Activated CD8-positive, alpha-beta T cell treated with anti-CD3 and anti-CD28 coated beads, Interleukin-2, amount 10 ng/mL, durations not matched to agents 7 days and 5 days (primary cell): ENCODE results near the gene ORAI1. TPM values are rescaled to one million over a fixed set of nuclear protein-coding genes. Genes with fewer than 3 reads are reported as not detected.
"Not testable (repeated sequence)": the region's sequence is repeated elsewhere in the genome, so short reads cannot be mapped to it uniquely, and the experiment has no call there.

Experiments
- ATAC-seq: fragments of 150-1000 bp; cut with Tn5 transposase; one replicate; pipeline ENCODE4 v1.10.0; 2021; ENCODE audit warnings: moderate library complexity
- CTCF ChIA-PET: fragments of 350-600 bp; sonication (Branson Sonifier 250); formaldehyde crosslinking; loops from one replicate; lab custom pipeline; 2021; ENCODE audit warnings: antibody characterized with exemption; lab: Charles Lee
- POLR2A ChIA-PET: fragments of 350-600 bp; sonication (Branson Sonifier 250); formaldehyde crosslinking; loops from one replicate; lab custom pipeline; 2021; ENCODE audit warnings: antibody characterized with exemption; lab: Charles Lee
- DNase-seq: peaks from one replicate; pipeline ENCODE4 v3.0.0-alpha.2; 2020
- H3K27ac Mint-ChIP-seq: one replicate; pipeline ENCODE4 v1.8.0; 2021; ENCODE audit warnings: mild to moderate bottlenecking, mixed read lengths
- H3K27me3 Mint-ChIP-seq: one replicate; pipeline ENCODE4 v1.8.0; 2021; ENCODE audit warnings: low read depth, mixed read lengths
- H3K36me3 Mint-ChIP-seq: one replicate; pipeline ENCODE4 v1.8.0; 2021; ENCODE audit warnings: low read depth, mixed read lengths
- H3K4me1 Mint-ChIP-seq: one replicate; pipeline ENCODE4 v1.8.0; 2021; ENCODE audit warnings: low read depth, mixed read lengths
- H3K4me3 Mint-ChIP-seq: one replicate; pipeline ENCODE4 v1.8.0; 2021; ENCODE audit warnings: mild to moderate bottlenecking, mixed read lengths
- H3K9me3 Mint-ChIP-seq: one replicate; pipeline ENCODE4 v1.8.0; 2022; ENCODE audit warnings: mixed read lengths; ENCODE audit not compliant: insufficient read depth
- total RNA-seq, 2 experiments: library from RNA; stranded (reverse); gene quantifications; one replicate each; pipeline ENCODE4 v1.2.3, GENCODE V29; 2021

Gene ORAI1
- total RNA-seq, 2 experiments from 2014 or later: 67.4 to 69.6 TPM

DNA sequence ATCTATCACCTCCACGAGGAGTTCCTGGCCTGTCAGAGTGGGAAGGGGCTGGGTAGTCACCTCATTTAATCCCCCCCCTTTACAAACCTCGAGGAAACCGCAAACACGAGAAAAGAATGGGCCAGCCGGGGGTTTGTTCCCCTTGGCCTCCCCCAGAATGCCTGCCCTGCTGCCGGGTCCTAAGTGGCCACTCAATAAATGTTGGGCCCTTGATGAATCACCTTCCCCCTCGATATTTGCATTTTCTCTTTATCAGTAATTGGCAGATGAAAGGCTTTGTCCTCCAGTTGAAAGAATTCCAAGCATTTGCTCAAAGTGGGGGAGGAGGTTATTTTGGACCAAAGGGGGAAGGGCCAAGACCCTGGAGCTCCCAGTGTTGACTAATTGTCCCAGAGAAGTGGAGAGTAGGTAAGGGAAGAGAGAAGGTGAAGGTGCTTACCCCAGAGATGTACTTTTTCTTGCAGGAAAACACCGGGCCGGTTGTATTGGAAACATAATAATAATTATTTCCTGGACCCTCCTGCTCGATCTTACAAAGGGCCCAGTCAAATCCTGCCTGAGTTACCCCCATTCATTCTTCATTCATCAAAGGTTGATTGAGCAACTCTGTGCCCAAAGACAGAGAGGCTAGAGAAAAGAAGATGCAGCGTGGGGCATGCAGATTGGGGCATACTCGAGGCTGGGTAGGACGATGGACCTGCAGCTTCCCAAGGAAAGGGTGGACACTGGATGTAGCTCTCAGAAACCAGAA, 43.6 kb upstream of the ORAI1 start:
- no peak for DNase-seq
- no peak for ATAC-seq
- Mint-ChIP-seq H3K4me3 (peak overlapping the region; percentile 34), H3K36me3 (peaks cover 2% of the 10 kb centered on the region), H3K9me3 (no peaks in the 10 kb centered on the region), H3K27ac (no peak overlapping the region), H3K27me3 (no peaks in the 10 kb centered on the region), H3K4me1 (peaks cover 37% of the 10 kb centered on the region)
- CTCF ChIA-PET: interaction anchor here (6.7 kb wide), 1 partner anchor 43 kb away, joined by 57 read pairs; the partner anchor contains the start of gene ORAI1
- POLR2A ChIA-PET: interaction anchor here (0.7 to 1.6 kb wide), 2 partner anchors 46 to 81 kb away, joined by 3 read pairs; no protein-coding TSS in a partner anchor

DNA sequence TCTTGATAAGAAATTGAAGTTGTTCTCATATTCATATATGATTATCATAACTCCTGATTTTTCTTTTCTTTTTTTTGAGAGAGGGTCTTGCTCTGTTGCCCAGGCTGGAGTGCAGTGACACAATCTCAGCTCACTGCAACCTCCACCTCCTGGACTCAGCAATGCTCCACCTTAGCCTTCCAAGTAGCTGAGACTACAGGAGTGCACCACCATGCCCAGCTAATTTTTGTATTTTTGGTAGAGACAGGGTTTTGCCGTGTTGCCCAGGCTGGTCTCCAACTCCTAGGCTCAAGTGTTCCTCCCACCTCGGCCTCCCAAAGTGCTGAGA, 43.0 kb upstream of the ORAI1 start:
- not testable (repeated sequence) for H3K4me3 Mint-ChIP-seq, H3K36me3 Mint-ChIP-seq, ATAC-seq, DNase-seq, H3K9me3 Mint-ChIP-seq, H3K27ac Mint-ChIP-seq, H3K27me3 Mint-ChIP-seq
- CTCF ChIA-PET: interaction anchor here (0.9 kb wide), 1 partner anchor 42 kb away, joined by 3 read pairs; no protein-coding TSS in a partner anchor
- peaks cover 38% of the 10 kb centered on the region for H3K4me1 Mint-ChIP-seq
- POLR2A ChIA-PET: interaction anchor here (1.6 kb wide), 1 partner anchor 47 kb away, joined by 3 read pairs; no protein-coding TSS in a partner anchor

DNA sequence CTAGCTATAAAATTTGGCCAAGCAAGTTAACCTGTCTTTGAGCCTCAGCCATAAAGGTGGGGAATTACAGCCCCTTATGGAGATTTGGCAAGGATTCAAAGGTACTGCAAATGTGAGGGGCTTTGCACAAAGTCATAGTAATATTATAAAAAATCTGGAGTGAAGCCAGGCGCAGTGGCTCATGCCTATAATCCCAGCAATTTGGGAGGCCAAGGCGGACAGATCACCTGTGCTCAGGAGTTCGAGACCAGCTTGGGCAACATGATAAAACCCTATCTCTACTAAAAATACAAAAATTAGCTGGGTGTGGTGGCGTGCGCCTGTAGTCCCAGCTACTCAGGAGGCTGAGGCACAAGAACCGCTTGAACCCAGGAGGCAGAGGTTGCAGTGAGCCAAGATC, 41.4 kb upstream of the ORAI1 start:
- peaks cover 40% of the 10 kb centered on the region for H3K4me1 Mint-ChIP-seq
- H3K36me3 Mint-ChIP-seq, H3K27ac Mint-ChIP-seq, ATAC-seq, POLR2A ChIA-PET, H3K4me3 Mint-ChIP-seq, DNase-seq, H3K9me3 Mint-ChIP-seq, H3K27me3 Mint-ChIP-seq: not testable (repeated sequence)
- CTCF ChIA-PET: interaction anchor here (1.2 to 2.3 kb wide), 2 partner anchors 15 to 33 kb away, joined by 3 to 6 read pairs; no protein-coding TSS in a partner anchor

DNA sequence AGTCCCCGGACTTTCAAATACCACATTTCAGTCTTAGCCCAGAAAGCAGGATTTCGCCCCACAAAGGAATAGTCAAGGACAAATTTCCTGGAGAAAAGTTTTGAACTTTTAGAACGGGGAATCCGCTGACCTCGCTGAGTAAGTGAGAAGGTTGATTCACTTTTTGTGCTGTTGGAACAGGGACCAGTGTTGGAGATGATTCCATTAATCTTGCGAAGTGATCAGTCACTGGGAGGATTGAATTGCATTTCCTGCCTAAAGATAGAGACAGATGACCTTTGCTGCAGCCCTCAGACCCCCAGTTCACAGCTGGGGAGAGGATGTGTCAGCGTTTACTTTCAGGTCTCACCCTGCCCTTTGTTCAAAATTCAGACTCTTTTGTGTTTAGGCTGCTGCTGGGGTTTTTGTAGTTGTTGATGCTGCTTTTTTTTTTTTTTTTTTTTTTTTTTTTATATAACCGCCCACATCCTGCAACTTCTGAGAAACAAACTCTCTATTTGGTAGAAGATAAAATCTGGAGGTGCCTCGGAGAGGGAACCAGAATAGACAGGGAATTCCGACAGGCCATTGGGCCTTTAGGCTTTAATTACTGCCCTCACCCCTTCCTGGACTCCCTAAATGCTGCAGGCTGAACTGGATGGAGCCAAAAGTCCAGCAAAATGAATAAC, 35.7 kb upstream of the ORAI1 start:
- Mint-ChIP-seq H3K27me3 (no peaks in the 10 kb centered on the region), H3K4me3 (peak overlapping the region; percentile 75), H3K9me3 (no peaks in the 10 kb centered on the region), H3K4me1 (peaks cover 40% of the 10 kb centered on the region), H3K36me3 (peaks cover 7% of the 10 kb centered on the region), H3K27ac (peak overlapping the region; percentile 98)
- ChIA-PET POLR2A (interaction anchor here (0.6 to 3.7 kb wide), 9 partner anchors 11 to 230 kb away, joined by 3 to 35 read pairs (median 5); partner anchors contain the start of genes KDM2B and ORAI1), CTCF (interaction anchor here (0.8 to 2.0 kb wide), 7 partner anchors 9 to 60 kb away, joined by 3 to 8 read pairs (median 5); partner anchors contain the start of genes KDM2B and ORAI1)
- ATAC-seq (peak; percentile 82), DNase-seq (peak; percentile 77)

DNA sequence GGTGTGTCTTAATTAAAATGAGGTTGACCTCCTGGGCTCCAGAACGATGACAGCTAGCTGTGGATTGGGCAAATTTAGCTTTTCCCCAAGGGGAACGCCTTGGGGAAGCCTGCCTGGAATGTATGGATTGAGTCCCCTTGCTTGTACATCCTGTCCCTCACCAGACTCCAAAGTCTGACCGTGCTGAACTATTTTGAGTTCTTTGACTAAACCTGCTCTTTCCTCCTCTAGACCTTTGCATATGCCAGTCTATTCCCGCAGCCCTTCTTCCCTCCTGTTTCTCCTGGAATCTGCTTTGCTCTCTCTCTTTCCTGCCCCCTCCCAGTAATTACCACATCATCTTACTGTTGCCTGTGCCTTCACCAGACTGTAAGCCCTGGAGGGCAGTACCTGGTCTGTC, 34.0 kb upstream of the ORAI1 start:
- H3K27ac Mint-ChIP-seq: peak overlapping the region; percentile 74
- peaks cover 10% of the 10 kb centered on the region for H3K36me3 Mint-ChIP-seq
- ATAC-seq (no peak), DNase-seq (no peak)
- peaks cover 36% of the 10 kb centered on the region for H3K4me1 Mint-ChIP-seq
- H3K27me3 Mint-ChIP-seq: no peaks in the 10 kb centered on the region
- no peak overlapping the region for H3K4me3 Mint-ChIP-seq
- ChIA-PET CTCF (interaction anchor here (1.8 to 2.0 kb wide), 3 partner anchors 33 to 62 kb away, joined by 4 to 8 read pairs (median 7); no protein-coding TSS in a partner anchor), POLR2A (interaction anchor here (2.8 to 3.7 kb wide), 2 partner anchors 12 to 35 kb away, joined by 18 to 35 read pairs; partner anchors contain the start of genes KDM2B and ORAI1)
- no peaks in the 10 kb centered on the region for H3K9me3 Mint-ChIP-seq

DNA sequence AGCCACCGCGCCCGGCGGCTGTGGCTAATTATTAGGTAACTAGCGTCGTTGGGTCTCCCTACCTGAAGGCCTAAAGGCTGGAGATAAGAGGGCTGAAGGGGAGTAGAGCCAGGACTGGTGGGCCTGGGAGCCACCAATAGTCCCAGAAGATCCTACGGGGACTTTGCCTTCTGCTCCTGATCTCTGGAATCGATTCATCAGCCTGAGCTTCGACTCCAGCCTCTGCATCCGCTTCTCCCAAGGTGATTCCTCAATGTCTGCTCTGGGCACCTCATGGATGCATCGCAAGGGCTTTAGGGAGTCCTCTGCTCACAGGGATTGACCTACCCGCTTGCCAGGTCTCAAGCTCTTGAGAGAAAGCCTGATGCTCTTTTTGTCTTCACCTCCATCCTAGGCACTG, 30.8 kb upstream of the ORAI1 start:
- H3K9me3 Mint-ChIP-seq: no peaks in the 10 kb centered on the region
- no peak for DNase-seq
- no peak overlapping the region for H3K4me3 Mint-ChIP-seq
- ATAC-seq: no peak
- CTCF ChIA-PET: interaction anchor here (1.3 kb wide), 1 partner anchor 43 kb away, joined by 3 read pairs; no protein-coding TSS in a partner anchor
- peaks cover 27% of the 10 kb centered on the region for H3K4me1 Mint-ChIP-seq
- no peak overlapping the region for H3K27ac Mint-ChIP-seq
- peaks cover 10% of the 10 kb centered on the region for H3K36me3 Mint-ChIP-seq
- H3K27me3 Mint-ChIP-seq: no peaks in the 10 kb centered on the region
- POLR2A ChIA-PET: interaction anchor here (1.6 kb wide), 1 partner anchor 31 kb away, joined by 4 read pairs; the partner anchor contains the start of gene ORAI1

DNA sequence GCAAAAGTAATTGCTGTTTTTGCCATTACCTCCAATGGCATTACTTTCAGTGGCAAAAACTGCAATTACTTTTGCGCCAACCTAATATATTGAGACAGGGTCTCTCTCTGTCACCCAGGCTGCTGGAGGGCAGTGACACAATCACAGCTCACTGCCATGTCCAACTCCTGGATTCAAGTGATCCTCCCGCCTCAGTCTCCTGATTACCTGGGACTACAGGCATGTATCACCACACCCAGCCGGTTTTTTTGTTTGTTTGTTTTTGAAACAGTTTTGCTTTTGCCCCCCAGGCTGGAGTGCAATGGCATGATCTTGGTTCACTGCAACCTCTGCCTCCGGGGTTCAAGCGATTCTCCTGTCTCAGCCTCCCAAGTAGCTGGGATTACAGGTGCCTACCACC, 29.8 kb upstream of the ORAI1 start:
- Mint-ChIP-seq H3K27ac (no peak overlapping the region), H3K4me3 (no peak overlapping the region), H3K36me3 (peaks cover 10% of the 10 kb centered on the region), H3K9me3 (no peaks in the 10 kb centered on the region), H3K27me3 (no peaks in the 10 kb centered on the region), H3K4me1 (peaks cover 17% of the 10 kb centered on the region)
- ChIA-PET CTCF (no interaction called here), POLR2A (no interaction called here)
- ATAC-seq (no peak), DNase-seq (no peak)

DNA sequence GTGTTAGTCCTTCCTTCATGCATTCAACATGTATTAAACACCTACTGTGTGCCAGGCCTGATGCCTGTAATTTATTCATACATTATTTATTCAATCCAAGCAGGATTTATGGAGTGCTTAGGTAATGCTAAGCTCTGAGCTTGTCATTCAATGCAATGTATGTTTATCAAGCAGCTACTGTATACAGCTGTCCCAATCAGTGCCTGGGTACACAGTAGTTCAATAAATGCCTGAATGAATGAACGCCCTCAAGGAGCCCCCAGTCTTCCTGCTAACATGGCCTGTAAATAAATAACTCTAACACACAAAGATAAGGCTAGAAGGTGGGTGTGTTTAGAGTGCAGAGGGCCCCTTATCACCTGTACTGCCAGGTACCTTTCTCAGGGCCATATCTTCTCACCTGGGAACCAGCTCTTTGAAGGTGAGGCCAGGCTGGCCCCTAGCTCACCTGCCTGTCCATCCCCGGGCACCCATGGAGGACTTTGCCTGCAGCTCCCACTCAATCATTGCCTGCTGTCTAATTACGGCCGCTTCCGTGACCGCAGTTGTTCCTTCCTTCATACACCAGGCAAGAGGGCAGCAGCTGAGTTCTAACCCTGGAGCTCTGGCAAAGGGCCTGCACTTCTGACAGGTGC, 25.5 kb upstream of the ORAI1 start:
- H3K27me3 Mint-ChIP-seq: no peaks in the 10 kb centered on the region
- no peaks in the 10 kb centered on the region for H3K9me3 Mint-ChIP-seq
- no peak overlapping the region for H3K4me3 Mint-ChIP-seq
- no peak overlapping the region for H3K27ac Mint-ChIP-seq
- peaks cover 4% of the 10 kb centered on the region for H3K4me1 Mint-ChIP-seq
- ChIA-PET CTCF (interaction anchor here (2.2 kb wide), 1 partner anchor 26 kb away, joined by 6 read pairs; the partner anchor contains the start of gene ORAI1), POLR2A (no interaction called here)
- DNase-seq: no peak
- H3K36me3 Mint-ChIP-seq: peaks cover 2% of the 10 kb centered on the region
- no peak for ATAC-seq

DNA sequence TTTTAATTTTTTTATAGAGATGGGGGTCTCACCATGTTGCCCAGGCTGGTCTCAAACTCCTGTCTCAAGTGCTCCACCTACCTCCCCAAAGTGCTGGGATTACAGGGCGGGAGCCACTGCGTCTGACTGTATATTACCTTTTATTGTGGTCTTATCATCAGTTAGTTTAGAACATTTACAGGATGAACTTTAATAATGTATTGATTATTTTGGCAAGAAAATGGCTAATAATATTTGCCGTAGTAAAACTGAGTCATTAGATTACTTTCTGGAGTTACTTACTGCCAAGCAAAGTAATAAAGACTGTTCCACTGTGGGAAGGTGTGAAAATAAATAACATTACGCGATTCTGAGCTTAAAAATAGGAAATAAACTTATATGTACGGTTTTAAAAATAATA, 23.6 kb upstream of the ORAI1 start:
- ChIA-PET POLR2A (interaction anchor here (1.4 to 1.6 kb wide), 2 partner anchors 8 to 23 kb away, joined by 3 to 6 read pairs; partner anchors contain the start of gene KDM2B), CTCF (interaction anchor here (1.1 to 2.2 kb wide), 2 partner anchors 8 to 24 kb away, joined by 5 to 6 read pairs; partner anchors contain the start of gene ORAI1)
- no peaks in the 10 kb centered on the region for H3K36me3 Mint-ChIP-seq
- H3K4me3 Mint-ChIP-seq: no peak overlapping the region
- no peak for ATAC-seq
- H3K4me1 Mint-ChIP-seq: peaks cover 4% of the 10 kb centered on the region
- no peak for DNase-seq
- H3K27ac Mint-ChIP-seq: no peak overlapping the region
- no peaks in the 10 kb centered on the region for H3K27me3 Mint-ChIP-seq
- H3K9me3 Mint-ChIP-seq: no peaks in the 10 kb centered on the region

DNA sequence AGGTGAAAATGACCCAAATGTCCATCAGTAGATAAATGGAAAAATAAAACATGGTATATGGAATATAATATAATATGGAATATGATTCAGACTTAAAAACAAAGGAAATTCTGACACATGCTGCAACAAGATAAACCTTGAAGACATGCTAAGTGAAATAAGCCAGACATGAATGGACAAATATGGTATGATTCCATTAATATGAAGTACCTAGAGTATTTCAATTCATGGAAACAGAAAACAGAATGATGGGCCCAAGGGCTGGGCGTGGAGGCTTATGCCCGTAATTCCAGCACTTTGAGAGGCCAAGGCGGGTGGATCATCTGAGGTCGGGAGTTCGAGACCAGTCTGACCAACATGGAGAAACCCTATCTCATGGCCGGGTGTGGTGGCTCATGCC, 22.7 kb upstream of the ORAI1 start:
- Mint-ChIP-seq H3K4me3 (no peak overlapping the region), H3K27ac (no peak overlapping the region), H3K27me3 (no peaks in the 10 kb centered on the region), H3K9me3 (no peaks in the 10 kb centered on the region), H3K4me1 (peaks cover 4% of the 10 kb centered on the region), H3K36me3 (no peaks in the 10 kb centered on the region)
- ATAC-seq (no peak), DNase-seq (no peak)
- ChIA-PET POLR2A (no interaction called here), CTCF (no interaction called here)

DNA sequence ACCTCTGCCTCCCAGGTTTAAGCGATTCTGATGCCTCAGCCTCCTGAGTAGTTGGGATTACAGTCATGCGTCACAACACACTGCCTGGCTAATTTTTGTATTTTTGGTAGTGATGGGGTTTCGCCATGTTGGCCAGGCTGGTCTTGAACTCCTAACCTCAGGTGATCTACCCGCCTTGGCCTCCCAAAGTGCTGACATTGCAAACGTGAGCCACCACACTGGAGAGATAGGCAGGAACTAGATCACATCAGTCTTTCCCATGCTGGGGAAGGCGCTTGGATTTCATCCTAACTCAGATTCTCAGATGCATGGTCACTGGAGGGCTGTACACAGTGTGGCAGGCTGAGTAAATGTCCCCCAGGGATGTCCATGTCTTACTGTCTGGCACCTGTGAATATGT, 18.0 kb upstream of the ORAI1 start:
- DNase-seq: no peak
- Mint-ChIP-seq H3K4me3 (no peak overlapping the region), H3K27me3 (no peaks in the 10 kb centered on the region), H3K27ac (no peak overlapping the region), H3K4me1 (peaks cover 4% of the 10 kb centered on the region), H3K9me3 (no peaks in the 10 kb centered on the region), H3K36me3 (no peaks in the 10 kb centered on the region)
- no peak for ATAC-seq
- ChIA-PET POLR2A (no interaction called here), CTCF (no interaction called here)
